Measurements from ENCODE around the gene DNMT3L. TPM values are rescaled to one million over a fixed set of nuclear protein-coding genes. Genes with fewer than 3 reads are reported as not detected.

Gene DNMT3L
- total RNA-seq, 4 donors from 2014 or later, result not detected

DNA sequence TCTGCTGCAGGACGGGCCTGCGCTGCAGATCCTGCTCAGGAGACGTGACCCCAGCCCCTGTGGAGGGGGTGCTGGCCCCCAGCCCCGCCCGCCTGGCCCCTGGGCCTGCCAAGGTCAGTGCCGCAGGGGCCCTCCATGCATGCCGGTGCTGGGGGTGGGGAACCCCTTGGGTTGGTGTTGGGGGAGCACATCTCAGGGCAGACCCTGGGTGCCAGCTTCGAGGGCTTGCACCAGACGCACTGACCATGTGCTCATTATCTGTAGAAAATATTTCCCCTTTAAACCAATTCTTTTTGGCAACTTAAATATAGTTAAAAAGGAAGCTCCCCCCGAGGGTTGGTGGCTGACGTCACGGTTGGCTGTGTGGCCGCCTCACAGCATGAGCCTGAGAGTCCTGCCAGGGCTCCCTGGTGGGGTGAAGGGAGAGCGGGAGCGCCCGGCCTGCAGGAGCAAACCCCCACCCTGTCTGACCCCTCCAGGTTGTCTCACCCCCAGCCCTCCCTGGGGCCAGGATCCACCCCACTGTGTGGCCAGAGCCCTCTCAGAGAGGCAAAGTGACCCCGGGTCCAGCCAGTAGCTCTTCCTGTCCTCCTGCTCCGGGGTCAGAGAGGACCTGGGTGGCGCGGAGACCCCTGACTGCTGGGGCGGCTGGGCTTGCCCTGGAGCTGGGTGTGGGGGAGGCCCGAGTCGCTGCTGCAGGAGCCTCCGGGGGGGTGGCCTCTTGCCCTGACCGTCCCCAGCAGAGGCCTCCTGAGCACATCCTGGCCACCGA lies 32.9 kb upstream of the DNMT3L start:
- 70% methylated on average over 4 of the region's 26 CpGs for WGBS

DNA sequence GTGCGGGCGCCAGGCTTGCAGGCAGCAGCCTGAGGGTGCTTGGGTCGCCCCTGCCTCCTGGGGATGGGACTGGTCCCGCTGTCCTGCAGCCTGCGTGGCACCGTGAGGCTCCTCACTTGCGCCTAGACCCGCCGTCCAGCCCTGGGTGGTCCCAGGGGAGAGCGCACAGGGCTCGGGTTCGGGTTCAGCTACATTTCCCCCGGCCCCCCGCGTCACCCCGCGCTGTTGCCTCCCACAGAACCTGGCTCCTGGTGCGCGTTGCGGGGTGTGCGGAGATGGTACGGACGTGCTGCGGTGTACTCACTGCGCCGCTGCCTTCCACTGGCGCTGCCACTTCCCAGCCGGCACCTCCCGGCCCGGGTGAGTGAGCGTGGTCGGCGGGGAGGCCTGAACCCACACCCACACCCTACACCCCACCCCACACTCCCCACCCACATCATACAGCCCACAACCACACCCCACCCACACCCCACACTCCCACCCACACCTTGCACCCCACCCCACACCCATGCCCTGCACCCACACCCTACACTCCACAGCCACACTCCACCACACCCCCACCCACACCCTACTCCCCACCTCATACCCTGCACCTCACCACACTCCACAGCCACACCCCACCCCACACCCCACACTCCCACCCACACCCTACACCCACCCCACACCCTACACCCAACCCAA lies 32.0 kb upstream of the DNMT3L start:
- no peak overlapping the region for H3K27ac ChIP-seq
- no peaks in the 10 kb centered on the region for H3K36me3 ChIP-seq
- peaks cover 28% of the 10 kb centered on the region for H3K4me1 ChIP-seq
- H3K27me3 ChIP-seq, result peaks cover 9% of the 10 kb centered on the region
- TF ChIP-seq, protein P1, sequence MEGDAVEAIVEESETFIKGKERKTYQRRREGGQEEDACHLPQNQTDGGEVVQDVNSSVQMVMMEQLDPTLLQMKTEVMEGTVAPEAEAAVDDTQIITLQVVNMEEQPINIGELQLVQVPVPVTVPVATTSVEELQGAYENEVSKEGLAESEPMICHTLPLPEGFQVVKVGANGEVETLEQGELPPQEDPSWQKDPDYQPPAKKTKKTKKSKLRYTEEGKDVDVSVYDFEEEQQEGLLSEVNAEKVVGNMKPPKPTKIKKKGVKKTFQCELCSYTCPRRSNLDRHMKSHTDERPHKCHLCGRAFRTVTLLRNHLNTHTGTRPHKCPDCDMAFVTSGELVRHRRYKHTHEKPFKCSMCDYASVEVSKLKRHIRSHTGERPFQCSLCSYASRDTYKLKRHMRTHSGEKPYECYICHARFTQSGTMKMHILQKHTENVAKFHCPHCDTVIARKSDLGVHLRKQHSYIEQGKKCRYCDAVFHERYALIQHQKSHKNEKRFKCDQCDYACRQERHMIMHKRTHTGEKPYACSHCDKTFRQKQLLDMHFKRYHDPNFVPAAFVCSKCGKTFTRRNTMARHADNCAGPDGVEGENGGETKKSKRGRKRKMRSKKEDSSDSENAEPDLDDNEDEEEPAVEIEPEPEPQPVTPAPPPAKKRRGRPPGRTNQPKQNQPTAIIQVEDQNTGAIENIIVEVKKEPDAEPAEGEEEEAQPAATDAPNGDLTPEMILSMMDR (IDR thresholded peaks at IDR 0.05), result no peak
- no peak for TF ChIP-seq POLR2A (IDR thresholded peaks at IDR 0.05)
- WGBS, result no CpG with 5 or more reads among the region's 33 CpGs
- DNase-seq (ENCODE audit: low spot score in 2 of 2), result no peak
- H3K9me3 ChIP-seq, result no peaks in the 10 kb centered on the region
- H3K4me3 ChIP-seq, result no peak overlapping the region

More for the DNA sequence above, 32.9 kb upstream of the DNMT3L start:
- Histone ChIP-seq H3K27ac (no peak overlapping the region), H3K27me3 (peaks cover 9% of the 10 kb centered on the region), H3K36me3 (no peaks in the 10 kb centered on the region), H3K9me3 (no peaks in the 10 kb centered on the region), H3K4me3 (no peak overlapping the region), H3K4me1 (peaks cover 37% of the 10 kb centered on the region)
- TF ChIP-seq EP300 (IDR thresholded peaks at IDR 0.05) (no peak), POLR2A (IDR thresholded peaks at IDR 0.05) (no peak), POLR2AphosphoS5 (IDR thresholded peaks at IDR 0.05) (no peak)
- TF ChIP-seq, protein P1 (IDR thresholded peaks at IDR 0.05), result no peak
- DNase-seq (ENCODE audit: low spot score in 2 of 2), result no peak

DNA sequence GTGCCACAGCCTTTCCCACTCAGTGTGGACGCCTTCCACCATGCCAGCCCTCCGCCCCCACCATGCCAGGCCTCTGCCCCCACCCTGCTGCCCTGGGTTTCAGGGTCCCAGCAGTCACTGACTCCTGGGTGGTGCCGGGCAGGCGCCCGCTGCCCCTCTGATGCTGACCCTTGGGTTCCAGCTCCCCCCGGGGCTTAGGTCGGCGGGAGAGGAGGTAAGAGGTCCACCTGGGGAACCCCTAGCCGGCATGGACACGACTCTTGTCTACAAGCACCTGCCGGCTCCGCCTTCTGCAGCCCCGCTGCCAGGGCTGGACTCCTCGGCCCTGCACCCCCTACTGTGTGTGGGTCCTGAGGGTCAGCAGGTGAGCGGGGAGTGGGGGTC lies 31.1 kb upstream of the DNMT3L start:
- H3K36me3 ChIP-seq, result no peaks in the 10 kb centered on the region
- TF ChIP-seq POLR2AphosphoS5 (IDR thresholded peaks at IDR 0.05) (no peak), POLR2A (IDR thresholded peaks at IDR 0.05) (no peak), EP300 (IDR thresholded peaks at IDR 0.05) (no peak)
- TF ChIP-seq, protein P1 (IDR thresholded peaks at IDR 0.05), result no peak
- no peak overlapping the region for H3K27ac ChIP-seq
- no peak for DNase-seq (ENCODE audit: low spot score in 2 of 2)
- H3K27me3 ChIP-seq, result peaks cover 9% of the 10 kb centered on the region
- WGBS, result 84% methylated on average over 6 of the region's 15 CpGs
- no peak overlapping the region for H3K4me3 ChIP-seq
- no peaks in the 10 kb centered on the region for H3K9me3 ChIP-seq
- peaks cover 21% of the 10 kb centered on the region for H3K4me1 ChIP-seq

DNA sequence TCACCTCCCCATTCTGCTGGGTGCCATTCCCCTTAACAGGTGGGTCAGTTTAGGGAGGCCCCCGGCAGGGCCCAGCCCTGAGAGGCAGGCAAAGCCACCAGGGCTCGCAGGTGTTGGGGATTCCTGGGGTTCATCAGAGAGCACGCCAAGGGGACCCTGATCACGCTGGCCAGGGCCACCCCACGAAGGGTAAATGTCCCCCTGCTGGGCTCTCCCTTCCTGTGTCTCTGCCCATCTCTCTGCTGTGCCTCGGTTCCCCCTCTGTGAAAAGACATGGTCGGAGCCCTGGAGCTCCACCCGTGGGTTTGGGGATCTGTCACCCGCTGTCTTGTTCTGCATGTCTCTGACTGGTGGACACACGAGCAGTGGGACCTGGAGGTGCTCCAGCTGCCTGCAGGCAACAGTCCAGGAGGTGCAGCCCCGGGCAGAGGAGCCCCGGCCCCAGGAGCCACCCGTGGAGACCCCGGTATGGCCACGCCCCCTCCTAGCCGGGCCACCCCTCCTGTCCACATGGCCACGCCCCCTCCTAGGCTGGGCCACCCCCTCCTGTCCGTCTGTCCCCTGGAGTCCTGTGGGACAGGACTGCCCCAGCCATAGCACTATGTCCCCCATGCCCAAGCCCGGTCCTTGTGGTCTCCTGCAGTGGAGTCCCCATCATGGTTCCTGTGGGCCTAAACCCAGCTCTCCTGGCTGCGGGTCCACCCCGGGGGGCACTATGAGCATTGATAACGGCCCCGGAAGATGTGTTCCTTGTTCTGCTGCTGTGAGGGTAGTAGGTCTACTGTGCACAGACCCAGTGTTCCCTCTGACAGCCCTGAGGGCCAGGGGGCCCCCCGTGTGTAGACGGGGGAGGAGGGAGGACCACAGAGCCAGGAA lies 30.5 kb upstream of the DNMT3L start:
- 76% methylated on average over 12 of the region's 25 CpGs for WGBS
- Histone ChIP-seq H3K4me1 (peaks cover 15% of the 10 kb centered on the region), H3K27me3 (peaks cover 14% of the 10 kb centered on the region), H3K9me3 (no peaks in the 10 kb centered on the region), H3K36me3 (no peaks in the 10 kb centered on the region), H3K4me3 (no peak overlapping the region), H3K27ac (no peak overlapping the region)
- no peak for DNase-seq (ENCODE audit: low spot score in 2 of 2)
- no peak for TF ChIP-seq EP300 (IDR thresholded peaks at IDR 0.05)
- no peak for TF ChIP-seq POLR2A (IDR thresholded peaks at IDR 0.05)
- TF ChIP-seq, protein P1 (IDR thresholded peaks at IDR 0.05), result no peak
- TF ChIP-seq POLR2AphosphoS5 (IDR thresholded peaks at IDR 0.05), result no peak
